GM19372 (cell line): ENCODE data around the gene PKHD1.

Experiments
- ATAC-seq: cut with Tn5 transposase; IDR thresholded peaks from one replicate; pipeline ENCODE4 v1.9.1; 2021; ENCODE audit warnings: mild to moderate bottlenecking, low read depth, moderate library complexity; ENCODE audit not compliant: unreplicated experiment

PKHD1 gene

DNA sequence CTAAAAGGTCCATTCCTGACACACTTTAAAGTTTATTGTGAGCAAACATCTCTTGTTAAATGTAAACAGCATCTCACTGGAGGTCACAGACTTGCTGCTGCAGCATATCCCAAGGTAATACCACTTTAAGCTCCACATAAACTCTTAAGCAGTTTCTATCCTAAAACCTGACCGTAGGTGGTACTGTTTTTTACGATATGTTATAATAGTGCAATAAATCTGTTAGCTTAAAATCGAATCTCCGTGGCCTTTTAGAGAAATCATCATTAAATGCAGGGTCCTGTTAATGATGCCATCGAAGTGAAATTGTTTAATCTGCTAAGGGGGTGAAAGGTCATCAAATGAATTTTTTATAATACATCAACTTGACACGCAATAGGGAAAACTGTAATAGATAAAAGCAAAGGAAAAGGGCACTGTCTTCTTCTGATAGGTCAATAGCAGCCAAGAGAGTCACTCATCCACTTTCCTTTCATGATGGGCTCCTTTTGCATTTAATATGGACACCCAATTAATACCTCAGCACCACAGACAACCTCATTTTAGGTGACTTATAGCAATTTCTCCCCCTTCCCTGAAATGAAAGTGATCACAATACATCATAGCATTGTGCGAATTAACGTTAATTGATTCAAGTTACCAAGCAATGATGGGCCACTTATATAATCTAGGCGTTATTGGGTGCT lies 436.1 kb downstream of the PKHD1 start:
- ATAC-seq: no peak

- ATAC-seq: no peak
These were observed 438.6 kb downstream of the PKHD1 start for GRCh38 chr6:51648774-51649173.

- no peak for ATAC-seq
These were observed 439.2 kb downstream of the PKHD1 start for GRCh38 chr6:51648236-51648635.

DNA sequence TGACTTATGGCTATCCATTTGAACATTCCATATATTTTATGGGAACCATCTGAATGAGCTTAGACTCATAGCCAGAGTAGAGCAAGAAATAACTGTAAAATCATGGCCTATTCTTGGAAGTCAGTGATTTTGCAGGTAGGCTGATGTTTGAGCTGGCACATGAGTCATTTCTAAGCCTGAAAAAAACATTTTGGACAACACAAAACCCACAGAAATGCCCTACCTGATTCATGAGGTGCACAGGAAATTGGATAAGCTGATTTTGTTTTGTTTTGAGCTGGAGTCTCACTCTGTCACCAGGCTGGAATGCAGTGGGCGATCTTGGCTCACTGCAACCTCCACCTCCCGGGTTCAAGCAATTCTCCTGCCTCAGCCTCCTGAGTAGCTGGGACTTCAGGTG lies 443.0 kb downstream of the PKHD1 start:
- ATAC-seq: no peak

GRCh38 chr6:51640021-51640420 lies 447.4 kb downstream of the PKHD1 start:
- no peak for ATAC-seq

DNA sequence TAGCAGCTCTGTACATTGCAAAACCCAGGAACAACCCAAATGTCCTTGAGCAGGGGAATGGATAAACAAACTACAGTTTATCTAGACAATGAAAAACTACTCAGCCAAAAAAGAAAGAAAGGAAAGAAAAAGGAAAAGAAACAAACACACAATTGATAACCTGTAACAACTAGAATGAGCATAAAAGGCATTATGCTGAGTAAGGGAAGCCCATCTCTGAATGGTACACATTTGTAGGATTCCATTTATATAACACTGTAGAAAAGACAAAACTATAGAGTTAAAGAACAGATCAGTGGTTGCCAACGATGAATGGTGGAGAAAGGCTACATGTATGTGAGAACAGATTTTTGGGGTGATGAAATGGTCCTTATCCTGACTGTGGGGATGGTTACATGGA lies 454.0 kb downstream of the PKHD1 start:
- no peak for ATAC-seq

DNA sequence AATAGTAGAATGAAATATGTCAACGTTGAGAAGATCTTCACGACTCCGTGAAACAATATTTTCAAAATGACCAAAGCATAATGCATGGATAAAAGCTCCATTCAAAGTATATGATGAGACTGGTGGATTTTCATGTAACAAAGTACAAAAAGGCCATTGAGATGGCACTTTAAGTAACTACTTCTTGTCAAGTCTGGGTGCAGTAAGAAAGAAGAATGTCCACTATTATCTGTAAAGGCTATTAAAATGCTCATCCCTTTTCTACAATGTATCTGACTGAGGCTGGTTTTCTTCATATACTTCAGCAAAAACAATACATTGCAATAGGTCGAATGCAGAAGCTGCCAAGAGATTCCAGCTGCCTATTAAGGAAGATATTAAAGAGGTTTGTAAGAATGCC lies 457.4 kb downstream of the PKHD1 start:
- ATAC-seq: no peak

GRCh38 chr6:51626391-51626790 lies 461.0 kb downstream of the PKHD1 start:
- ATAC-seq: no peak

DNA sequence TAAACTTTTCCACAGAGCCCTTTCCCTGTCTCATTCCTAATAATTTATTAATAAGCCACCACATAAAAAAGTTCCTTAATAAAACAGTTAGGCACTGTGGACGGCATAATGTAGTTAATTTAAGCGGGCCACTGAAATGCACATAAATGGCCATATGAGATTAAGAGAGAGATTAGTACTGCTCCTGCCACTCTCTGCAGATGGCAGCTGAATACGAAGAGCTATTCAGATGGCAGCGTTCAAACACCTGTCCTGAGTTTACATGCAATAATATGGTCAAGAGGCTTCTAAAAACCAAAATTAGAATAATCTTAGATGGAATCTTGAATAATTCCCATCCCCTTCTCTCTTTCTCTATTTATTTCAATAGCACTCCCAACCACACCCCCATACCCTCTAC lies 461.8 kb downstream of the PKHD1 start:
- ATAC-seq: no peak

GRCh38 chr6:51620971-51621370 lies 466.4 kb downstream of the PKHD1 start:
- ATAC-seq: no peak

GRCh38 chr6:51619042-51619799 lies 468.2 kb downstream of the PKHD1 start:
- ATAC-seq: no peak

GRCh38 chr6:51618563-51618962 lies 468.9 kb downstream of the PKHD1 start:
- no peak for ATAC-seq

- no peak for ATAC-seq
These were observed 469.7 kb downstream of the PKHD1 start for GRCh38 chr6:51617751-51618150.

- ATAC-seq: no peak
These were observed 471.2 kb downstream of the PKHD1 start for GRCh38 chr6:51616243-51616642.

- no peak for ATAC-seq
These were observed 472.7 kb downstream of the PKHD1 start for GRCh38 chr6:51614725-51615124.

DNA sequence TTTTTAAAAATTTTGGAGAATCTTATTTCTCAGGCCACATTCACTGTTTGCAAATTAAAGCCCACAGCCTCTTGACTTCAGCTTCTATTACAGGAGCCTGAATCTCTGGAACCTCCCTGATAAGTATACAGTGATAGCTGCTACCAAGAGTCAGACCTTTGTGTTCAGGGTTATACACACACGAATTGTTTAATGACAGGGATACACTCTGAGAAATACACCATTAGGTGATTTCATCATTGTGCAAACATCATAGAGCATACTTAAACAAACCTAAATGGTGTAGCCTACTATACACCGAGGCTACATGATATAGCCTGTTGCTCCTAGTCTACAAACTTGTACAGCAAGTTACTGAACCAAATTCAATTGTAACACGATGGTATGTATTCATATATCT lies 473.9 kb downstream of the PKHD1 start:
- ATAC-seq: no peak

- no peak for ATAC-seq
These were observed 478.5 kb downstream of the PKHD1 start for GRCh38 chr6:51608932-51609331.

DNA sequence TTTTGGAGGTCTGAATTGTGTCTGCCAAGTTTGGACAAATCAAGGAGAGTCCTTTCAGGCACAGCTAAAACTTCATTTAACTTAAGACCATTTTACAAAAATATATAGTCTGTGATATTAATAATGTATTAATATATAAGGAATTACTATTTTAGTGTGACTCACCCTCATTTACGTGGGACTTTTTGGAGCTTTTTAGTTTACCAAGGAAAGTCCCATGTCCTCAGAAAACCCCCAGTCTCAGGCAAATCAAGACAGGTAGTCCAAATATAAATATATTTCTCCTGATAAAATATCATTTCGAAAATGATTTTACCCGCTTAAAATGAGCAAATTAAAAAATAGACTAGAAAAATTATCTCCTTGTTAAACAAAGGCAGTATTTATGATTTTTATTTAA lies 479.0 kb downstream of the PKHD1 start:
- ATAC-seq: no peak

GRCh38 chr6:51600514-51600913 lies 486.9 kb downstream of the PKHD1 start:
- ATAC-seq: no peak

DNA sequence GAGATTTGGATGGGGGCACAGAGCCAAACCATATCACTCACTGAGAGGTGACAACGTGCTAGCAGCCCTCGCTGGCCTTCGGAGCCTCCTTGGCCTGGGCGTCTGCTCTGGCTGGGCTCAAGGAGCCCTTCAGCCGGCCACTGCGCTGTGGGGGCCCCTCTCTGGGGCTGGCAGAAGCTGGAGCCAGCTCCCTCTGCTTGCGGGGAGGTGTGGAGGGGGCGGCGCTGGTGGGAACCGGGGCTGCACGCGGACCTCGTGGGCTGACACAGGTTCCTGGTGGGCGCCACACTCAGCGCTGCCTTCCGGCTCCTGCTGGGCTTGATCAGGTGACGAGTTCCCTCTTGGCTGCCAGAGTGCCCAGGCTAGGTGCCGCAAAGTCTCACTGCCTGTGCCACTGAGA lies 489.2 kb downstream of the PKHD1 start:
- no peak for ATAC-seq

GRCh38 chr6:51594981-51595380 lies 492.4 kb downstream of the PKHD1 start:
- ATAC-seq: no peak

DNA sequence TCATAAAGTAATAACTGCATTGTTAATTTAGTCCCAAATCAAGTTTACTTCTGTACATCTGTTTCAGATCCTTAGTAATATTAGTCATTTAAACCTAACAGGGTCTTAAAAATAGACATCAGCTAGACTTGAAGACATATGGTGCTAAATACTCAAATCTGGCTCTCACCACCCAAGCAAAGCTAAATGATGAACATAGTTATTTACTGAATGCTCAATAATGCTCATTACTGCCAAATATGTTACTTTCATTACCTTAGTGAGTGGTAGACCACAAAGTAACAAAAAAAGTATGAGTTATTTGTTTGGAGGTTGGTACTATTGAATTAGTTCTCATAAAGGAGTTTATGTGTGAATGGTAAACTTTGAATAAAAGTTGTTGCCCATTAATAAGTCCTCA lies 502.1 kb downstream of the PKHD1 start:
- ATAC-seq: no peak
